ENCODE measurements around the gene CHD2. TPM values are rescaled to one million over a fixed set of nuclear protein-coding genes. Genes with fewer than 3 reads are reported as not detected.
"Not testable (repeated sequence)": the region's sequence is repeated elsewhere in the genome, so short reads cannot be mapped to it uniquely, and the experiment has no call there.

The CHD2 gene
- polyA plus RNA-seq, 2 of the 4 experiments (the other 2 are of a cell fraction), result 29.5 to 68.2 TPM

- TF ChIP-seq RFX5 (IDR thresholded peaks at IDR 0.05), result no peak
- no peak for TF ChIP-seq CHD2 (IDR thresholded peaks at IDR 0.05; ENCODE audit: low read length, partially characterized antibody)
Observed at GRCh38 chr15:92869263-92869940, 30.7 kb upstream of the CHD2 start (continued).

GRCh38 chr15:92870010-92870591, 30.0 kb upstream of the CHD2 start:
- TF ChIP-seq NFE2L2 (conservative IDR thresholded peaks at IDR 0.05; ENCODE audit: low read length), result no peak
- 0 out of 5 replicates have a peak, but pooled peaks of 1 of the 2 experiments have one; percentile 1 for TF ChIP-seq RAD21 (conservative IDR thresholded peaks at IDR 0.05 in 1 of 2, IDR thresholded peaks at IDR 0.05 in 1 of 2)
- ChIA-PET CTCF (interaction anchor here (0.6 to 6.3 kb wide), 10 partner anchors 8 to 152 kb away, joined by 3 to 49 read pairs (median 4); no protein-coding TSS in a partner anchor), POLR2A (interaction anchor here (0.6 to 6.8 kb wide), 8 partner anchors 12 to 62 kb away, joined by 3 to 134 read pairs (median 10); partner anchors contain the start of gene CHD2)
- Histone ChIP-seq H3K27ac (peak overlapping the region; percentile 84 to 90), H3K4me1 (peaks cover 40% of the 10 kb centered on the region), H3K9me3 (no peaks in the 10 kb centered on the region), H3K4me2 (peak overlapping the region; percentile 80), H3K4me3 (peak overlapping the region; percentile 13; the same call in 1 of the 3 replicates)
- ATAC-seq (peak; percentile 87 to 89), FAIRE-seq (peak; percentile 49), DNase-seq (ENCODE audit: low read depth in 1 of 2, low spot score in 1 of 2) (peak in 1 of 2 experiments; percentile 69)
- WGBS (ENCODE audit: missing lambda C conversion rate), result 3% methylated on average over 9 of the region's 9 CpGs

DNA sequence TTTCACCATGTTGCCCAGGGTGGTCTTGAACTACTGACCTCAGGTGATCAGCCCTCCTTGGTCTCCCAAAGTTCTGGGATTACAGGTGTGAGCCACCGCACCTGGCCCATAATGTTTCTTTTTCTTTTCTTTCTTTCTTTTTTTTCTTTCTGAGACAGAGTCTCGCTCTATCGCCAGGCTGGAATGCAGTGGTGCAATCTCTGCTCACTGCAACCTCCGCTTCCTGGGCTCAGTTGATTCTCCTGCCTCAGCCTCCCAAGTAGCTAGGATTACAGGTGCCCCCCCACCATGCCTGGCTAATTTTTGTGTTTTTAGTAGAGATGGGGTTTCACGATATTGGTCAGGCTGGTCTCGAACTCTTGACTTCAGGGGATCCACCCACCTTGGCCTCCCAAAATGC, 27.2 kb upstream of the CHD2 start:
- H3K4me2 ChIP-seq; POLR2A ChIA-PET; ATAC-seq; DNase-seq (ENCODE audit: low read depth in 1 of 2, low spot score in 1 of 2); FAIRE-seq; H3K9me3 ChIP-seq; H3K4me3 ChIP-seq: not testable (repeated sequence)
- 96% methylated on average over 6 of the region's 6 CpGs for WGBS (ENCODE audit: missing lambda C conversion rate)
- Histone ChIP-seq H3K4me1 (peaks cover 50% of the 10 kb centered on the region), H3K27ac (peak overlapping the region in 1 of 2 experiments; percentile 90; a peak in 2 of 6 replicates)
- CTCF ChIA-PET, result interaction anchor here (1.0 to 17.1 kb wide), 3 partner anchors 12 to 76 kb away, joined by 3 to 168 read pairs (median 4); no protein-coding TSS in a partner anchor

DNA sequence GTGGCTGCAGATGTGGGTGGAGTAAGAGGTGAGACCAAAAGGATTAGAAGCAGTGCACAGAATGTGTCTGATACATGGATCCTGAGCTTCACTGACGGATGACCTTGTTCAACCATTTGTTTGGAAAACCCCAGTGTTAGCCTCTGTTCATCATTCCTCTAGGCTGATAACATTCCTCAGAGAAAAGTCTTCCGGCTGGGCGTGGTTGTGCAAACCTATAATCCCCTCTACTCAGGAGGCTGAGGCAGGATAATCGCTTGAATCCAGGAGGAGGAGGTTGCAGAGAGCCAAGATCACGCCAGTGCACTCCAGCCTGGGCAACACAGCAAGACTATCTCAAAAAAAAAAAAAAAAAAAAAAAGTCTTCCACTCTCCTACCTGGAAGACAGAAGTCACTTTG, 23.1 kb upstream of the CHD2 start:
- POLR2A ChIA-PET, result interaction anchor here (1.5 to 10.4 kb wide), 3 partner anchors 45 to 66 kb away, joined by 3 to 359 read pairs (median 5); no protein-coding TSS in a partner anchor
- CTCF ChIA-PET, result interaction anchor here (0.7 to 17.1 kb wide), 4 partner anchors 9 to 68 kb away, joined by 3 to 168 read pairs (median 28); no protein-coding TSS in a partner anchor
- Histone ChIP-seq H3K4me1 (peaks cover 37% of the 10 kb centered on the region), H3K27ac (peak overlapping the region; percentile 22 to 86), H3K9me3 (no peaks in the 10 kb centered on the region), H3K4me3 (no peak overlapping the region), H3K4me2 (peak overlapping the region; percentile 56)
- ATAC-seq (peak in 1 of 2 experiments; percentile 61; a peak in 3 of 6 replicates), DNase-seq (ENCODE audit: low read depth in 1 of 2, low spot score in 1 of 2) (peak in 1 of 2 experiments; percentile 59), FAIRE-seq (no peak)
- TF ChIP-seq EHMT2 (IDR thresholded peaks at IDR 0.05; ENCODE audit: low read depth), result no peak
- TF ChIP-seq RNF2 (IDR thresholded peaks at IDR 0.05; ENCODE audit: borderline replicate concordance, low read depth), result no peak
- TF ChIP-seq, protein P1, sequence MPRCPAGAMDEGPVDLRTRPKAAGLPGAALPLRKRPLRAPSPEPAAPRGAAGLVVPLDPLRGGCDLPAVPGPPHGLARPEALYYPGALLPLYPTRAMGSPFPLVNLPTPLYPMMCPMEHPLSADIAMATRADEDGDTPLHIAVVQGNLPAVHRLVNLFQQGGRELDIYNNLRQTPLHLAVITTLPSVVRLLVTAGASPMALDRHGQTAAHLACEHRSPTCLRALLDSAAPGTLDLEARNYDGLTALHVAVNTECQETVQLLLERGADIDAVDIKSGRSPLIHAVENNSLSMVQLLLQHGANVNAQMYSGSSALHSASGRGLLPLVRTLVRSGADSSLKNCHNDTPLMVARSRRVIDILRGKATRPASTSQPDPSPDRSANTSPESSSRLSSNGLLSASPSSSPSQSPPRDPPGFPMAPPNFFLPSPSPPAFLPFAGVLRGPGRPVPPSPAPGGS (IDR thresholded peaks at IDR 0.05), result no peak
- TF ChIP-seq NFE2L2 (conservative IDR thresholded peaks at IDR 0.05; ENCODE audit: low read length), result no peak
- no peak for TF ChIP-seq ZNF302 (CRISPR knock-in tag; IDR thresholded peaks at IDR 0.05)
- peak in 1 of 2 experiments; percentile 35; a peak in 1 of 4 replicates for TF ChIP-seq CEBPB (IDR thresholded peaks at IDR 0.05)
- peak; percentile 34; the same call in 1 of the 2 replicates for TF ChIP-seq GATA3 (IDR thresholded peaks at IDR 0.05; ENCODE audit: borderline replicate concordance)
- TF ChIP-seq ATOH8 (CRISPR knock-in tag; IDR thresholded peaks at IDR 0.05; ENCODE audit: low read depth), result no peak
- TF ChIP-seq E2F6 (IDR thresholded peaks at IDR 0.05; ENCODE audit: borderline replicate concordance, low read depth), result no peak
- no peak for TF ChIP-seq FOSB (CRISPR knock-in tag; IDR thresholded peaks at IDR 0.05)
- no peak for TF ChIP-seq POLR2AphosphoS2 (conservative IDR thresholded peaks at IDR 0.05; ENCODE audit: low read length)
- 20% methylated on average over 5 of the region's 5 CpGs for WGBS (ENCODE audit: missing lambda C conversion rate)

All from A549 (cell line).